HepG2 (cell line): ENCODE data around the gene PTGIR. TPM values are rescaled to one million over a fixed set of nuclear protein-coding genes. Genes with fewer than 3 reads are reported as not detected.
"Not testable (repeated sequence)": the region's sequence is repeated elsewhere in the genome, so short reads cannot be mapped to it uniquely, and the experiment has no call there.

Experiments
- ATAC-seq: fragments of 200-7000 bp; cut with Tn5 transposase; 3 replicates; pipeline ENCODE4 v1.9.1; 2020; ENCODE audit warnings: mild to moderate bottlenecking, moderate library complexity
- BruUV-seq: library from RNA; stranded (reverse); fragments of 400-500 nt; replicated peaks from 2 replicates; lab custom pipeline; 2021; lab: Mats Ljungman, UMichigan
- CTCF ChIA-PET: fragments of 300-600 bp; formaldehyde crosslinking; extraction: SDS; loops from one replicate; lab custom pipeline; 2021; ENCODE audit warnings: low total read pairs, inconsistent platforms, low intra/inter-chr PET ratio; lab: Yijun Ruan, JAX
- POLR2A ChIA-PET: fragments of 350-600 bp; sonication (Branson Sonifier 250); formaldehyde crosslinking; loops from one replicate; lab custom pipeline; 2020; ENCODE audit warnings: antibody characterized with exemption, inconsistent platforms; lab: Yijun Ruan, JAX
- DNase-seq: peaks from one replicate; pipeline ENCODE4 v3.0.0-alpha.2; 2015; ENCODE audit warnings: low spot score
- FAIRE-seq: peaks from 3 replicates; lab custom pipeline; 2011; peaks lifted over from hg19 to GRCh38; lab: Jason Lieb, UNC
- H2AFZ ChIP-seq: one replicate; pipeline ENCODE4 v1.6.1; 2011; ENCODE audit warnings: low read length, inconsistent platforms
- H3K27ac ChIP-seq: fragments of 300-600 bp; 3 replicates; pipeline ENCODE4 v1.8.0; 2011; ENCODE audit warnings: mixed run types, mild to moderate bottlenecking, mixed read lengths, low read length, inconsistent platforms; ENCODE audit not compliant: insufficient read depth; ENCODE audit errors: extremely low read length
- H3K27me3 ChIP-seq, 2 experiments: fragments of 200-600 bp in 1 of 2; 2 replicates in 1 of 2; 3 replicates in 1 of 2; pipeline versions ENCODE4 v1.6.0 to v1.8.0; 2011; ENCODE audit warnings: low read length in 2 of 2, mild to moderate bottlenecking in 2 of 2, moderate library complexity in 2 of 2, inconsistent platforms in 1 of 2; ENCODE audit not compliant: insufficient read depth in 2 of 2, control insufficient read depth in 1 of 2
- H3K36me3 ChIP-seq, 2 experiments: fragments of 200-600 bp in 1 of 2; replicated peaks in 1 of 2; 2 replicates in 1 of 2; 3 replicates in 1 of 2; pipeline versions ENCODE4 v1.5.1 to v1.8.0; 2011; ENCODE audit warnings: low read length in 2 of 2, inconsistent platforms in 1 of 2; ENCODE audit not compliant: insufficient read depth in 2 of 2, control insufficient read depth in 1 of 2
- H3K4me1 ChIP-seq: 2 replicates; pipeline ENCODE4 v1.5.1; 2012; ENCODE audit warnings: low read length, inconsistent platforms; ENCODE audit not compliant: insufficient read depth
- H3K4me2 ChIP-seq: 2 replicates; pipeline ENCODE4 v1.6.0; 2011; ENCODE audit warnings: low read depth, low read length, inconsistent platforms
- H3K4me3 ChIP-seq, 3 experiments: fragments of 200-600 bp in 1 of 3; sonication (generic), shearing (Covaris generic) in 1 of 3; replicated peaks in 1 of 3; 2 replicates each; pipeline ENCODE4 v1.5.1; 2011 to 2016; ENCODE audit warnings: low read length in 3 of 3, inconsistent platforms in 2 of 3, low read depth in 2 of 3, mild to moderate bottlenecking in 2 of 3, control low read depth in 1 of 3, mixed read lengths in 1 of 3; ENCODE audit not compliant: insufficient read depth in 1 of 3
- H3K79me2 ChIP-seq: one replicate; pipeline ENCODE4 v1.6.1; 2011; ENCODE audit warnings: low read length, inconsistent platforms; ENCODE audit not compliant: insufficient read depth
- H3K9ac ChIP-seq: 2 replicates; pipeline ENCODE4 v1.6.0; 2011; ENCODE audit warnings: mild to moderate bottlenecking, low read depth, low read length, inconsistent platforms; ENCODE audit not compliant: insufficient read depth
- H3K9me3 ChIP-seq: 2 replicates; pipeline ENCODE4 v1.5.1; 2012; ENCODE audit warnings: mild to moderate bottlenecking, low read length
- H4K20me1 ChIP-seq: 2 replicates; pipeline ENCODE4 v1.6.0; 2011; ENCODE audit warnings: inconsistent platforms, mild to moderate bottlenecking, low read length, moderate library complexity; ENCODE audit not compliant: insufficient read depth
- FOSL2 ChIP-seq: sonication (generic); formaldehyde crosslinking; IDR thresholded peaks from 2 replicates; pipeline ENCODE4 v1.4.0; 2020; ENCODE audit warnings: missing genetic modification reagents
- GABPA ChIP-seq, 2 experiments: IDR thresholded peaks; 2 replicates each; pipeline ENCODE4 v1.6.1; 2011 to 2016; ENCODE audit warnings: low read depth in 2 of 2, low read length in 1 of 2, missing biosample characterization in 1 of 2, missing genetic modification characterization in 1 of 2
- RARA ChIP-seq: IDR thresholded peaks from 2 replicates; pipeline ENCODE4 v1.6.1; 2016; ENCODE audit warnings: missing genetic modification reagents, missing compliant biosample characterization
- ZNF3 ChIP-seq: IDR thresholded peaks from 2 replicates; pipeline ENCODE4 v1.7.0; 2017; ENCODE audit warnings: inconsistent platforms
- WGBS: methylation state at CpG from one replicate; pipeline ENCODE4 v1.1.6; 2017; ENCODE audit warnings: low lambda C conversion rate; 5-methylcytosine and 5-hydroxymethylcytosine counted together
- in situ Hi-C: cut with HindIII; loops from 2 replicates; pipeline ENCODE4 v1.10.0; 2017; ENCODE audit warnings: low pct_unique_long_range_greater_than_20kb; ENCODE audit not compliant: extremely low pct_ligation_motif_present
- intact Hi-C: fragments of 100-400 bp; cut with micrococcal nuclease; formaldehyde crosslinking; loops from one replicate; pipeline ENCODE4 v1.10.0; 2022; ENCODE audit not compliant: unreplicated experiment
- polyA plus RNA-seq, 8 experiments: library from polyadenylated mRNA; depleted of rRNA in 3 of 8; stranded (reverse) in 7 of 8; unstranded in 1 of 8; fragments of >200 nt; fragmentation: Illumina TruSeq in 4 of 8; extraction: Trizol in 4 of 8; gene quantifications; 2 replicates each; pipeline versions ENCODE4 v1.2.1 to v1.2.3, GENCODE V29; 2011 to 2016; ENCODE audit warnings: low read depth in 4 of 8, missing spikeins in 1 of 8, mixed read lengths in 1 of 8; ENCODE audit not compliant: insufficient read depth in 1 of 8
- total RNA-seq, 5 experiments: library from RNA; depleted of rRNA; stranded (reverse); fragments of >200 nt; fragmentation: Illumina TruSeq; extraction: Trizol; gene quantifications; 2 replicates each; pipeline ENCODE4 v1.2.3, GENCODE V29; 2016; ENCODE audit warnings: low read depth in 1 of 5

Gene PTGIR
- total and polyA plus RNA-seq, 2 of the 13 experiments (the other 11 are each of a cell fraction or from before 2014, with no cell fraction given) = not detected

DNA sequence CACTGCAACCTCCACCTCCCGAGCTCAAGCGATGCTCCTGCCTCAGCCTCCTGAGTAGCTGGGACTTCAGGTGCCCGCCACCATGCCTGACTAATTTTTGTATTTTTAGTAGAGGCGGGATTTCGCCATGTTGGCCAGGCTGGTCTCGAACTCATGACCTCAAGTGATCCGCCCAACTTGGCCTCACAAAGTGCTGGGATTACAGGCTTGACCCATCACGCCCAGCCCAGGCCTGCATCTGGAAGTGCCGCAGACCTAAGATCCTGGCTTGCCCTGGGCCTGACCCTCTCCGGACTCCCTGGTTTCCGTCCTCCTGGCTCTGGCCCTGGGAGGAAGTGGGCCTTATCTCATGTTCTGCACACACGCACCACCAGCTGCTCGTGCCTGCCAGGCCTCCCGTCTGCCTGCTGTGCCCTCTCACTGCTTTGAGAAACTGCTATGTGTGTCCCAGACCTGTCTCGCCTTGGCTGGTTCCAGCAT is 4.7 kb upstream of the PTGIR start:
- ATAC-seq (no peak), FAIRE-seq (no peak), DNase-seq (no peak)
- Histone ChIP-seq H3K36me3 (no peaks in the 10 kb centered on the region), H3K27ac (no peak overlapping the region), H3K9ac (no peak overlapping the region), H2AFZ (no peak overlapping the region), H3K79me2 (no peaks in the 10 kb centered on the region), H3K4me2 (no peak overlapping the region), H4K20me1 (no peaks in the 10 kb centered on the region), H3K9me3 (no peaks in the 10 kb centered on the region), H3K4me3 (no peak overlapping the region), H3K27me3 (peaks cover 8 to 24% of the 10 kb centered on the region in 2 experiments; a peak in 4 of 5 replicates), H3K4me1 (peaks cover 15% of the 10 kb centered on the region)
- ChIA-PET POLR2A (no interaction called here), CTCF (no interaction called here)
- intact Hi-C loops (no loop called here), in situ Hi-C loops (no loop called here)
- WGBS = 45% methylated on average over 12 of the region's 15 CpGs
- no TSS peak for BruUV-seq
- no peak for TF ChIP-seq FOSL2 (CRISPR knock-in tag)
- no peak for TF ChIP-seq GABPA (IDR thresholded peaks at IDR 0.05; ENCODE audit: low read depth, low read length)
- no peak for TF ChIP-seq GABPA (CRISPR knock-in tag; IDR thresholded peaks at IDR 0.05; ENCODE audit: low read depth)

DNA sequence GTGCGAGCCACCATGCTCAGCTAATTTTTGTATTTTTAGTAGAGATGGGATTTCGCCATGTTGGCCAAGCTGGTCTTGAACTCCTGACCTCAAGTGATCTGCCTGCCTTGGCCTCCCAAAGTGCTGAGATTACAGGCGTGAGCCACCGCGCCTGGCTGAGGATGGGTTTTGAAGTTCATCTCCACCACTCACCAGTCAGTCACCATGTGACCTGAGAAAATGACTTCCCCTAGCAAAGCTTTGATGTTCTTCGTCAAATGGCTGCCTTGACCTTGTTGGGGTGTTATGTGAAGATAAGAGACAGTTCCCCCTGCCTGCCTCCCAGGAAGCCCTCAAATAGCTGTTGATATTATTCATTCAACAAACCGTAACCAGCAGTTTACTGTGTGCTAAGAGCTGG is 4.1 kb upstream of the PTGIR start:
- H3K4me2 ChIP-seq = not testable (repeated sequence)
- TF ChIP-seq RARA (CRISPR knock-in tag) = peak; percentile 19; the same call in 1 of the 2 replicates
- TF ChIP-seq ZNF3 (CRISPR knock-in tag) = 0 out of 2 replicates have a peak, but pooled peaks have one; percentile 32
- TF ChIP-seq, all 625 proteins: peak for 2; not testable (repeated sequence) for 623
- H4K20me1 ChIP-seq, POLR2A ChIA-PET, CTCF ChIA-PET, H3K9me3 ChIP-seq, FAIRE-seq, H3K9ac ChIP-seq, H3K27ac ChIP-seq, ATAC-seq, H3K36me3 ChIP-seq, DNase-seq, H3K79me2 ChIP-seq, intact Hi-C loops, H3K4me3 ChIP-seq, in situ Hi-C loops, H2AFZ ChIP-seq, BruUV-seq: not testable (repeated sequence)
- H3K4me1 ChIP-seq = peaks cover 15% of the 10 kb centered on the region
- peaks cover 8 to 22% of the 10 kb centered on the region in 2 experiments; a peak in 4 of 5 replicates for H3K27me3 ChIP-seq
- 31% methylated on average over 4 of the region's 7 CpGs for WGBS
